Skeletal muscle tissue (tissue), 4 donors: ENCODE data around the gene ZNF850. TPM values are rescaled to one million over a fixed set of nuclear protein-coding genes. Genes with fewer than 3 reads are reported as not detected.
A peak's percentile ranks its signal among the peaks of the same experiment; 100 is the strongest.

Experiments used
- H3K27ac ChIP-seq: one replicate; pipeline ENCODE4 v1.7.0; 2013; ENCODE audit warnings: mild to moderate bottlenecking, low read depth, low read length, inconsistent platforms
- H3K27me3 ChIP-seq, 3 donors: one replicate each; pipeline ENCODE4 v1.7.0; 2013; ENCODE audit warnings: low read length in 3 of 3; ENCODE audit not compliant: control insufficient read depth in 3 of 3, insufficient read depth in 3 of 3
- H3K36me3 ChIP-seq, 3 donors: one replicate each; pipeline ENCODE4 v1.7.0; 2013; ENCODE audit warnings: low read length in 3 of 3; ENCODE audit not compliant: control insufficient read depth in 3 of 3, insufficient read depth in 3 of 3
- H3K4me1 ChIP-seq, 3 donors: one replicate each; pipeline ENCODE4 v1.7.0; 2013; ENCODE audit warnings: low read length in 3 of 3, mild to moderate bottlenecking in 3 of 3; ENCODE audit not compliant: control insufficient read depth in 3 of 3, insufficient read depth in 3 of 3
- H3K4me3 ChIP-seq, 3 donors: one replicate each; pipeline ENCODE4 v1.7.0; 2013; ENCODE audit warnings: low read length in 3 of 3
- H3K9ac ChIP-seq, 3 donors: one replicate each; pipeline ENCODE4 v1.7.0; 2013; ENCODE audit warnings: low read length in 3 of 3, mild to moderate bottlenecking in 3 of 3, moderate library complexity in 2 of 3, low read depth in 1 of 3
- H3K9me3 ChIP-seq, 3 donors: one replicate each; pipeline ENCODE4 v1.7.0; 2013; ENCODE audit warnings: low read length in 3 of 3; ENCODE audit not compliant: control insufficient read depth in 3 of 3
- total RNA-seq: library from RNA; depleted of rRNA; stranded (reverse); fragments of >200 nt; gene quantifications from one replicate; pipeline ENCODE4 v1.2.3, GENCODE V29; 2014
- donor health status: Osteomylitis.

The ZNF850 gene
- total RNA-seq, 1 donor from 2014 or later: 3.7 TPM

DNA sequence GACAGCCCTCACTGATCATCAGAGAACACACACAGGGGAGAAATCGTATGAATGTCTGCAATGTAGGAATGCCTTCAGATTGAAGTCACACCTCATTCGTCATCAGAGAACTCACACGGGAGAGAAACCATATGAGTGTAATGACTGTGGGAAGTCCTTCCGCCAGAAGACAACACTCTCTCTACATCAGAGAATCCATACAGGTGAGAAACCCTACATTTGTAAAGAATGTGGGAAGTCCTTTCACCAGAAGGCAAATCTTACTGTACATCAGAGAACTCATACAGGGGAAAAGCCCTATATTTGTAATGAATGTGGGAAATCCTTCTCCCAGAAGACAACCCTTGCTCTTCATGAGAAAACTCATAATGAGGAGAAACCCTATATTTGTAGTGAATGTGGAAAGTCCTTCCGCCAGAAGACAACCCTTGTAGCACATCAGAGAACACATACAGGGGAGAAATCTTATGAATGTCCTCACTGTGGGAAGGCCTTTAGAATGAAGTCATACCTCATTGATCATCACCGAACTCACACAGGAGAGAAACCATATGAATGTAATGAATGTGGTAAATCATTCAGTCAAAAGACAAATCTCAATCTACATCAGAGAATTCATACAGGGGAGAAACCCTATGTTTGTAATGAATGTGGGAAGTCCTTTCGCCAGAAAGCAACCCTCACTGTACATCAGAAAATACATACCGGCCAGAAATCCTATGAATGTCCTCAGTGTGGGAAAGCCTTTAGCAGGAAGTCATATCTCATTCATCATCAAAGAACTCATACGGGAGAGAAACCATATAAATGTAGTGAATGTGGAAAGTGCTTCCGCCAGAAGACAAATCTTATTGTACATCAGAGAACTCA is 52.7 kb downstream of the ZNF850 start:
- Histone ChIP-seq H3K36me3 (peaks cover 41 to 62% (median 54%) of the 10 kb centered on the region in 3 donors), H3K9me3 (peaks cover 32 to 55% (median 38%) of the 10 kb centered on the region in 3 donors), H3K4me3 (peak overlapping the region in 2 of 3 donors; percentile 8 to 65), H3K4me1 (no peaks in the 10 kb centered on the region), H3K27ac (no peak overlapping the region), H3K27me3 (no peaks in the 10 kb centered on the region), H3K9ac (no peak overlapping the region)

DNA sequence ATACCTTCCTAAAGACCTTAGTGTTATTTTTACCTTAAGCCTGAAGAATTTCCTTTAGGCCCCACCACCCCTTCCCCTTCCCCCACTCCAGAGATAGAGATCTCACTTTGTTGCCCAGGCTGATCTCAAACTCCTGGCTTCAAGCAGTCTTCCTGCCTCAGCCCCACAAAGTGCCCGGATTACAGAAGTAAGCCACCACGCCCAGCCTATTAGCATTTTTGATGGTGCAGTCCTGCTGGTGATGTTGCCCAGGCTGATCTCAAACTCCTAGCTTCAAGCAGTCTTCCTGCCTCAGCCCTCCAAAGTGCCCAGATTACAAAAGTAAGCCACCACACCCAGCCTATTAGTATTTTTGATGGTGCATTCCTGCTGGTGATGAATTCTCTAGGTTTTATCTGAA is 63.2 kb downstream of the ZNF850 start:
- peaks cover 32 to 61% (median 38%) of the 10 kb centered on the region in 3 donors for H3K9me3 ChIP-seq
- peaks cover 36 to 48% (median 41%) of the 10 kb centered on the region in 3 donors for H3K36me3 ChIP-seq
- no peaks in the 10 kb centered on the region for H3K27me3 ChIP-seq

DNA sequence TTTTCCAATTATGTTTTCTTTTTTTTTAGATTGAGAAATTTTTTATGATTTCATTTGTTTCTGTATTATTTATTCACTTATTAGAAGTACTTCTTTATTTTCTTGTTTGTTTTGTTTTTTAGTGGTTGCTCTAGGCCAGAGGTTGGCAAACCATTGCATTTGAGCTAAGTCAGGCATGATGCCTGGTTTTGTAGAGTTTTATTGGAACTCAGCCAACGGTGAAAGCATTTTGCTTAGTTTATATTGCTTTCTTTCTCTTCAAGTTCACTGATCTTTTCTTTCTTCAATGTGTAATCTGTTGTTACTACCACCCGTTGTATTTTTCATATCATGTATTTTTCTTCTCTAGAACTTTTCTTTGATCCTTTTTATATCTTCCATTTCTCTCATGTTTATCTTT is 65.5 kb downstream of the ZNF850 start:
- Histone ChIP-seq H3K36me3 (peaks cover 17 to 26% (median 19%) of the 10 kb centered on the region in 3 donors), H3K27ac (no peak overlapping the region), H3K4me3 (peak overlapping the region in 1 of 3 donors; percentile 41), H3K4me1 (no peaks in the 10 kb centered on the region), H3K27me3 (no peaks in the 10 kb centered on the region), H3K9ac (no peak overlapping the region), H3K9me3 (peaks cover 29 to 44% (median 34%) of the 10 kb centered on the region in 3 donors)

More for the DNA sequence above, 63.2 kb downstream of the ZNF850 start:
- Histone ChIP-seq H3K9ac (no peak overlapping the region), H3K27ac (no peak overlapping the region), H3K4me3 (peak overlapping the region in 1 of 3 donors; percentile 7), H3K4me1 (no peaks in the 10 kb centered on the region)

DNA sequence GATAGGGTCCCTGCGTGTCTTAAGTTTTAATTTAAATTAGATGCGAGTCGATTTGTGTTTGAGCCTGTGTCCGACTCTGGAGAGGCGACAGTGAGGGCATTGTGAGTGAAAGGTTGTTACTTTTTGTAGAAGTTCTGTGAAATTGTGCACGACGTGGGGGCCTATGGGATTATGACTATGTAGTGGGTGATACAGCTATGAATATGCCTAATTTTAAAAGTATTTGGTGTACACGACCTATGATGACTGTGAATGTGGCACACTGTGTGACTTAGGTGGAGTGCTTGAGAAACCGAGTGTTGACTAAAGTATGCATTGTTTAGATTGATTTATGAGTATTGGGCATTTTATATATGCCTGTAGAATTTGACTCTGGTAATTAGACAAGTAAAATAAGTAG is 84.5 kb downstream of the ZNF850 start:
- H3K9ac ChIP-seq: peak overlapping the region; percentile 88 to 95 (median 94)
- peaks cover 11 to 25% (median 14%) of the 10 kb centered on the region in 3 donors for H3K4me1 ChIP-seq
- H3K4me3 ChIP-seq: peak overlapping the region; percentile 82 to 100 (median 99)
- no peak overlapping the region for H3K27ac ChIP-seq
- H3K27me3 ChIP-seq: no peaks in the 10 kb centered on the region
- peaks cover 35 to 54% (median 38%) of the 10 kb centered on the region in 3 donors for H3K36me3 ChIP-seq
- H3K9me3 ChIP-seq: peaks cover 2 to 5% (median 5%) of the 10 kb centered on the region in 3 donors

DNA sequence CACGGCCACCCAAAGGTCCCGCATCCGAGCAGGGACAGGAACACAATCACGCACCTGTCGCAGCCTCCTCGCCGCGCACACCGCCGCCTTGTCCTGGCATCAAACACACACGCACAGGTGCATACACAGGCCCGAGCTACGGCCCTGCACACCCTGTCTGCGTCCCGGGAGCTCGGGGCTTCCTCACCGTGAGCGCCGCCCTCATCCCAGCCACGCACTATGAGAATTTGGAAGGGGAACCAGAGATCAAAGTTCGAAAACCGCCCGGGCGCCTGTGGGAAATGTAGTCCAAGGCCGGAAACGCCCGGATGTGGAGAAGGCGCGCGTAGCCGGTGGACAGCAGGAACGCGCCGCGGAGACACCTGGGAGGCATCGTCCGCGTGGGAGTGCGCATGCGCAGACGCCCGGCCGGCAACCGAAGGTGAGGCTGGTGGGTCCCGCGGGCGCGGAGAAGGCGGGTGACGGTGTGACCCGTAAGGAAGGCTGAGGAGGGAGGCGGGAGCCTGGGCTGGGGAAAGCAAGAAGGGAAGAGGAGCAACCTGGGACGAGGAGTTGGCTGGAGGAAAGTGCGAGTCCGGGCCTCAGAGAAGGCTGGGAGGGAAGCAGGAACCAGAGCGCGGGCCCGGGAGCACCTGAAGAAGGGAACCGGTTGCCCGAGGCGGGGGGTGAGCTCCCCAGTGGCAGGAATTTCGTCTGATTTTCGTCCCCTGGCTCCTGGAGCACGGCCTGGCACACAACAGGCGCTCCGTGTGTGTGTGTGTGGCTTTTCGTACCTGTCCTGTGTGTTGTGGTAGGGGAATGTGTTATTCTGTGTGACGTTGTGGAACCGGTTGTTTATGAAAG is 85.2 kb downstream of the ZNF850 start, which contains the start of gene ZNF567:
Gene ZNF567 (plus strand): TSS at position 399 of the 843 bp plus-strand sequence. CDS start 7,256 bp downstream, outside the sequence.
- peak within 1 kb of the TSS; percentile 64 for H3K27ac ChIP-seq
- H3K9me3 ChIP-seq: peaks cover 2 to 5% (median 4%) of the 10 kb centered on the region in 3 donors
- peaks cover 11 to 25% (median 14%) of the 10 kb centered on the region in 3 donors for H3K4me1 ChIP-seq
- peak within 1 kb of the TSS; percentile 88 to 95 (median 94) for H3K9ac ChIP-seq
- no peaks in the 10 kb centered on the region for H3K27me3 ChIP-seq
- peak within 1 kb of the TSS; percentile 82 to 100 (median 99) for H3K4me3 ChIP-seq
- H3K36me3 ChIP-seq: peaks cover 29 to 47% (median 32%) of the 10 kb centered on the region in 3 donors

DNA sequence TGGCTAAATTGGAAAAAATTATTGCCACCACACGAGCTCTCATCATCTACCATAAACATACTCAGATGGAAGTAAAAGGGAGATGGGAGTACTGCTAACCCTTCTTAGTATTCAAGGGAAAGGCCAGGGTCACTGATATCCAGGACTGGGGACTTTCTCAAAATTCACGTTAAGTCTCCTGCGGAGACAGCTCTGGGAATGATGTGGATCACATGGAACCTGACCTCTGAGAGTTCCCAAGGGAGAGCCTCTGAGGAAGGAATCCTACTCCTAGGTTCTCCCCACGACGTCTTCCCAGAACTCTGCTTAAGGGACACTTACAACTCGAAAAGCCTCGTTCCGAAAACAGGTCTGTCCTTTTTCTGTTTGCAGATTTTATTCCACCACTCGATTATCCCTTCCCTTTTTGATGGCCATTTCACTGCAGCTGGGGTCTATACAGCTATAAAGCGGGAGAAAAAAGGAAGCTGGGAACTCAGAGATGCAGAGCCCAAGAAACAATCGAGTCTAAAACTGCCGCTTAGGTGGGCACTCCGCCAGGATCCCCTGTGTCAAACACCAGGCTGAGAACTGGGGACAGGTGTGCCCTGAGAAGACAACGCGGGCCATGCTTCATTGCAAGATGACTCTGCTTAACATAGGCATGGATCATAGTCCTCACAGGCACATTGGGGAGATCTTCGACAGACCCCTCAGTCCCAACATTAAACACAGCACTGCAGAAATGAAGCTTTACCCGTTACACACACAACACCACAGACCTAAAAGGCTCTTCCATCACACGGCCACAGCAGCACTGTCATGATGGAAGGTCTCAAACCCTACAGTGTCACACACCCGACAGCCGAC is 86.0 kb downstream of the ZNF850 start:
- Histone ChIP-seq H3K36me3 (peaks cover 23 to 39% (median 26%) of the 10 kb centered on the region in 3 donors), H3K27me3 (no peaks in the 10 kb centered on the region), H3K4me1 (peaks cover 11 to 25% (median 14%) of the 10 kb centered on the region in 3 donors), H3K4me3 (peak overlapping the region; percentile 82 to 100 (median 99)), H3K9me3 (peaks cover 0 to 5% (median 3%) of the 10 kb centered on the region in 3 donors), H3K27ac (peak overlapping the region; percentile 64), H3K9ac (peak overlapping the region; percentile 88 to 95 (median 93))

DNA sequence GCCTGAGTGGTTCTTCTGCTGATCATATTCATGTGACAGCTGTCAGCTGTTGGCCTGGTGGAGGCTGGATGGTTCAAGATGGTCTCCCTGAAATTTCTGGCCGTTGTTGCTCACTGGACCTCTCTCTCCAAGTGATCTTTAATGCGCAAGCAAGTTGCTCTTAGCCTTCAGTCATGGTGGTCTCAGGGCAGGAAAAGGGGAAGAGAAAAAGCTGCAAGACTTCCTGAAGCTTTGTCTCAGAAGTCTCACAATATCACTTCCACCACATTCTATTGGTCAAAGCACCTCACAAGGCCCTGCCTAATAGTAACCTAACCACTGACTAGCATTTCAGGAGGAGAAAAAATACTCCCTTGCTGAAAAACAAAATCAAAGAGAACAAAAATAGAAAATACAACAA is 86.8 kb downstream of the ZNF850 start:
- no peak overlapping the region for H3K27ac ChIP-seq
- H3K27me3 ChIP-seq: no peaks in the 10 kb centered on the region
- H3K9me3 ChIP-seq: peaks cover 0 to 1% (median 0%) of the 10 kb centered on the region in 3 donors
- peak overlapping the region in 1 of 3 donors; percentile 99 for H3K4me3 ChIP-seq
- peaks cover 17 to 31% (median 23%) of the 10 kb centered on the region in 3 donors for H3K36me3 ChIP-seq
- H3K9ac ChIP-seq: no peak overlapping the region
- peaks cover 11 to 25% (median 14%) of the 10 kb centered on the region in 3 donors for H3K4me1 ChIP-seq

DNA sequence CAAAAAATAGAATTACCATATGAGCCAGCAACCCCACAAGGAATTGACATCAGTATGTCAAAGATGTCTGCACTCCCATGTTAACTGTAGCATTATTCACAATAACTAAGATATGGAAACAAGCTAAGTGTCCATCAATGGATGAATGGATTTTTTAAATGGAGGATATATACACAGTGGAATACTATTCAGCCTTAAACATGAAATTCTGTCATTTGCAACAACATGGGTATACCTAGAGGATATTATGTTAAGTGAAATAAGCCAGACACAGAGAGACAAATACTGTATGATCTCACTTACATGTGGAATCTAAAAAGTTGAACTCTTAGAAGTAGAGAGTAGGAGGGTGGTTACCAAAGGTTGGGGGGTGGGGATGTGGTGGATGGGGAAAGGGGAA is 93.2 kb downstream of the ZNF850 start:
- Histone ChIP-seq H3K4me1 (no peaks in the 10 kb centered on the region), H3K9me3 (peaks cover 2 to 4% (median 3%) of the 10 kb centered on the region in 3 donors), H3K9ac (no peak overlapping the region), H3K4me3 (no peak overlapping the region), H3K27me3 (no peaks in the 10 kb centered on the region), H3K36me3 (peaks cover 19 to 26% (median 21%) of the 10 kb centered on the region in 3 donors), H3K27ac (no peak overlapping the region)

DNA sequence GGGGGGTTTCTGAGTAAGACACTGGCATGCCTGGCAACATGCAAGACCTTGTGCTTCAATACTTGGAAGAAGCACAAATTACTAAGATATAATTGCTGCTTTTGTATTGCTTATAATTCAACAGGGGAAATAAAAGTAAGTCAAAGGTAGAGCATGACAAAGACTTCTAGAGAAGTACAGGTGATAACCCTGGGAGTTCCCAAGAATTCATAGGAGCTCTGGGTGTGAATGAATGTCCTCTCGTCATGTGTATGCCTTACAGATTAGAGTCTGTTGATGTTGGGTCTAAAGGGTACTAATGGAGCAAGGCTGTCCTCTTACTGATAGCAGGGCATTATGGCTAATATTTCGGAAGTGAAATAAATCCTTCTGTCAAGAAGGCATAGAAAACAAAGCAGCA is 98.4 kb downstream of the ZNF850 start:
- Histone ChIP-seq H3K9me3 (peaks cover 6 to 14% (median 8%) of the 10 kb centered on the region in 3 donors), H3K4me1 (no peaks in the 10 kb centered on the region), H3K4me3 (no peak overlapping the region), H3K27me3 (no peaks in the 10 kb centered on the region), H3K9ac (no peak overlapping the region), H3K27ac (no peak overlapping the region), H3K36me3 (peaks cover 15 to 30% (median 19%) of the 10 kb centered on the region in 3 donors)
